SU-DHL-6 (cell line): ENCODE results near the gene IRF2BP1.

ENCODE experiments used
- H2AFZ ChIP-seq: fragments of 200-600 bp; sonication (generic); 2 replicates; pipeline ENCODE4 v1.6.1; 2014; ENCODE audit warnings: low read depth, mild to moderate bottlenecking, moderate library complexity, mixed read lengths, antibody characterized with exemption, low read length; ENCODE audit not compliant: severe bottlenecking
- H3F3A ChIP-seq: fragments of 200-600 bp; shearing (Covaris generic); 2 replicates; pipeline ENCODE4 v1.6.0; 2016; ENCODE audit warnings: antibody characterized with exemption, mild to moderate bottlenecking; ENCODE audit not compliant: insufficient read depth
- H3K27ac ChIP-seq: fragments of 200-600 bp; sonication (generic); 2 replicates; pipeline ENCODE4 v1.5.1; 2016; ENCODE audit warnings: low read depth, mild to moderate bottlenecking, low read length, moderate library complexity, mixed read lengths
- H3K27me3 ChIP-seq: fragments of 200-600 bp; sonication (generic), shearing (Covaris generic); 2 replicates; pipeline ENCODE4 v1.6.0; 2014; ENCODE audit warnings: mild to moderate bottlenecking, low read length
- H3K36me3 ChIP-seq: fragments of 200-600 bp; sonication (generic); 2 replicates; pipeline ENCODE4 v1.6.1; 2014; ENCODE audit warnings: mild to moderate bottlenecking, low read length, mixed read lengths
- H3K4me2 ChIP-seq: fragments of 300-600, 200-600 bp; shearing (Covaris generic), sonication (generic); 2 replicates; pipeline ENCODE4 v1.6.0; 2014; ENCODE audit warnings: low read length, low read depth, mild to moderate bottlenecking; ENCODE audit not compliant: poor library complexity, severe bottlenecking
- H3K4me3 ChIP-seq: fragments of 200-600 bp; sonication (generic); 2 replicates; pipeline ENCODE4 v1.5.1; 2014; ENCODE audit warnings: antibody characterized with exemption, low read length, mild to moderate bottlenecking, mixed read lengths; ENCODE audit not compliant: insufficient read depth, poor library complexity, severe bottlenecking
- H3K79me2 ChIP-seq: fragments of 200-600 bp; sonication (generic); 2 replicates; pipeline ENCODE4 v1.6.1; 2014; ENCODE audit warnings: mild to moderate bottlenecking, low read length, moderate library complexity; ENCODE audit not compliant: insufficient read depth
- H3K9ac ChIP-seq: fragments of 200-600 bp; sonication (generic); 2 replicates; pipeline ENCODE4 v1.7.0; 2014; ENCODE audit warnings: mild to moderate bottlenecking, low read length
- H3K9me2 ChIP-seq: fragments of 200-600 bp; sonication (generic); replicated peaks from 2 replicates; pipeline ENCODE4 v1.6.1; 2014; ENCODE audit warnings: low read length; ENCODE audit not compliant: insufficient read depth
- H3K9me3 ChIP-seq: fragments of 200-600 bp; sonication (generic); 2 replicates; pipeline ENCODE4 v1.6.1; 2014; ENCODE audit warnings: low read length, mixed read lengths; ENCODE audit not compliant: insufficient read depth
- H4K20me1 ChIP-seq: fragments of 200-600 bp; sonication (generic); 2 replicates; pipeline ENCODE4 v1.6.1; 2014; ENCODE audit warnings: low read depth, mild to moderate bottlenecking, antibody characterized with exemption, low read length, moderate library complexity, mixed read lengths
- CTCF ChIP-seq: fragments of 200-600 bp; sonication (generic); IDR thresholded peaks from one replicate; pipeline ENCODE4 v1.5.1; 2017; ENCODE audit warnings: antibody characterized with exemption, mild to moderate bottlenecking, low read length, moderate library complexity; ENCODE audit not compliant: insufficient read depth, poor library complexity, severe bottlenecking
- EZH2phosphoT487 ChIP-seq: fragments of 200-600 bp; sonication (generic), shearing (Covaris generic); conservative IDR thresholded peaks from 2 replicates; pipeline ENCODE4 v1.6.1; 2018; ENCODE audit warnings: mild to moderate bottlenecking, antibody characterized with exemption, low read length, moderate library complexity, mixed read lengths

The IRF2BP1 gene

DNA sequence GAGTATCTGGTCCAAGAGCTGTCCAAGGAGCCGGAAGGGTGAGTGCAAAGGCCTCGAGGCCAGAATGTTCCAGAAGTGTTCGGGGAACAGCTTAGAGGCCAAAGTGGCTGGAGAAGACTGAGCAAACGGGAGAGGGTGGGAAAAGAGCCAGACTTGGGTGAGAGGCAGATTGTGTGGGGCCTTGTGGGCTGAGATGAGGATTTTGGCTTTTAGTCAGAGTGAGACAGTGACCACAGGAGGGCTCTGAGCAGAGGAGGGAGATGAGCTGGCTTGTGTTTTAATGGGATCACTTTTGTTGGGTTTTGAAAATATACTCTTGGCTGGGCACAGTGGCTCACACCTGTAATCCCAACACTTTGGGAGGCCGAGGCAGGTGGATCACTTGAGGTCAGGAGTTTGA lies 23.0 kb upstream of the IRF2BP1 start:
- no peaks in the 10 kb centered on the region for H3K9me3 ChIP-seq
- no peaks in the 10 kb centered on the region for H4K20me1 ChIP-seq
- no peak overlapping the region for H3K4me3 ChIP-seq
- no peaks in the 10 kb centered on the region for H3K79me2 ChIP-seq
- no peak overlapping the region for H2AFZ ChIP-seq
- H3K9ac ChIP-seq, result no peak overlapping the region
- no peaks in the 10 kb centered on the region for H3F3A ChIP-seq
- no peaks in the 10 kb centered on the region for H3K27me3 ChIP-seq
- TF ChIP-seq EZH2phosphoT487, result no peak
- no peak for TF ChIP-seq CTCF
- no peaks in the 10 kb centered on the region for H3K36me3 ChIP-seq
- H3K4me2 ChIP-seq, result no peak overlapping the region
- H3K9me2 ChIP-seq, result no peaks in the 10 kb centered on the region
- H3K27ac ChIP-seq, result no peak overlapping the region

- Histone ChIP-seq H3F3A (no peaks in the 10 kb centered on the region), H3K36me3 (no peaks in the 10 kb centered on the region), H3K4me2 (no peak overlapping the region), H3K9ac (no peak overlapping the region), H3K9me2 (no peaks in the 10 kb centered on the region), H3K4me3 (no peak overlapping the region), H3K79me2 (peaks cover 9% of the 10 kb centered on the region; the same call in 1 of the 2 replicates), H3K27me3 (no peaks in the 10 kb centered on the region), H4K20me1 (no peaks in the 10 kb centered on the region), H3K9me3 (no peaks in the 10 kb centered on the region), H3K27ac (no peak overlapping the region), H2AFZ (no peak overlapping the region)
- no peak for TF ChIP-seq CTCF
- no peak for TF ChIP-seq EZH2phosphoT487
These were observed 20.3 kb upstream of the IRF2BP1 start for GRCh38 chr19:45906221-45906620.

GRCh38 chr19:45905011-45905410 lies 19.1 kb upstream of the IRF2BP1 start:
- no peak overlapping the region for H3K4me3 ChIP-seq
- no peaks in the 10 kb centered on the region for H3K9me2 ChIP-seq
- H3K27ac ChIP-seq, result no peak overlapping the region
- H3K9me3 ChIP-seq, result no peaks in the 10 kb centered on the region
- TF ChIP-seq EZH2phosphoT487 (no peak), CTCF (no peak)
- no peak overlapping the region for H2AFZ ChIP-seq
- no peaks in the 10 kb centered on the region for H4K20me1 ChIP-seq
- peaks cover 17% of the 10 kb centered on the region; the same call in 1 of the 2 replicates for H3K79me2 ChIP-seq
- H3K9ac ChIP-seq, result no peak overlapping the region
- no peaks in the 10 kb centered on the region for H3K36me3 ChIP-seq
- H3K4me2 ChIP-seq, result no peak overlapping the region
- H3F3A ChIP-seq, result no peaks in the 10 kb centered on the region
- H3K27me3 ChIP-seq, result no peaks in the 10 kb centered on the region
